Fibroblast of peridontal ligament (primary cell): Measurements from ENCODE around the gene MAN1A2.
A peak's percentile ranks its signal among the peaks of the same experiment; 100 is the strongest.

Experiments
- DNase-seq: peaks from one replicate; pipeline ENCODE4 v3.0.0-alpha.2; 2010; ENCODE audit errors: extremely low read depth

The MAN1A2 gene

GRCh38 chr1:117359561-117360289, 7.5 kb upstream of the MAN1A2 start:
- DNase-seq: no peak

GRCh38 chr1:117362986-117363385, 4.3 kb upstream of the MAN1A2 start:
- no peak for DNase-seq

GRCh38 chr1:117363571-117364048, 3.6 kb upstream of the MAN1A2 start:
- no peak for DNase-seq

- DNase-seq: no peak
These were observed 3.0 kb upstream of the MAN1A2 start for GRCh38 chr1:117364240-117364639.

GRCh38 chr1:117365350-117366176, 1.7 kb upstream of the MAN1A2 start:
- DNase-seq: peak; percentile 48

GRCh38 chr1:117366177-117367045, 838 bp upstream of the MAN1A2 start:
- DNase-seq: peak; percentile 58

- DNase-seq: no peak
These were observed 1.2 kb downstream of the MAN1A2 start for GRCh38 chr1:117368116-117369108.

GRCh38 chr1:117370071-117370470, 2.8 kb downstream of the MAN1A2 start:
- DNase-seq: no peak

- DNase-seq: no peak
These were observed 3.3 kb downstream of the MAN1A2 start for GRCh38 chr1:117370509-117370908.

GRCh38 chr1:117371441-117372151, 4.3 kb downstream of the MAN1A2 start:
- DNase-seq: peak; percentile 42

- DNase-seq: no peak
These were observed 5.7 kb downstream of the MAN1A2 start for GRCh38 chr1:117372863-117373412.

GRCh38 chr1:117373932-117374331, 6.7 kb downstream of the MAN1A2 start:
- DNase-seq: no peak

GRCh38 chr1:117375327-117375726, 8.1 kb downstream of the MAN1A2 start:
- DNase-seq: no peak

- DNase-seq: no peak
These were observed 19.9 kb downstream of the MAN1A2 start for GRCh38 chr1:117387060-117387633.

GRCh38 chr1:117388328-117388727, 21.1 kb downstream of the MAN1A2 start:
- no peak for DNase-seq

GRCh38 chr1:117389284-117389683, 22.0 kb downstream of the MAN1A2 start:
- no peak for DNase-seq

- DNase-seq: no peak
These were observed 22.5 kb downstream of the MAN1A2 start for GRCh38 chr1:117389779-117390178.

- no peak for DNase-seq
These were observed 25.5 kb downstream of the MAN1A2 start for GRCh38 chr1:117392771-117393170.

GRCh38 chr1:117396074-117396473, 28.8 kb downstream of the MAN1A2 start:
- no peak for DNase-seq
